Sigmoid colon (tissue), 7 donors: ENCODE measurements around the gene SKAP1. TPM values are rescaled to one million over a fixed set of nuclear protein-coding genes. Genes with fewer than 3 reads are reported as not detected.

ENCODE experiments used
- DNase-seq: peaks from one replicate; pipeline ENCODE4 v3.0.0-alpha.2; 2019
- H3K27ac ChIP-seq, 4 donors: fragments of 200-600 bp; sonication (generic); one replicate each; pipeline ENCODE4 v1.5.1; 2016 to 2019; ENCODE audit warnings: mild to moderate bottlenecking in 1 of 4
- H3K27me3 ChIP-seq, 3 donors: fragments of 200-600 bp; sonication (generic); one replicate each; pipeline ENCODE4 v1.5.1; 2019; ENCODE audit warnings: mild to moderate bottlenecking in 1 of 3
- H3K36me3 ChIP-seq, 4 donors: fragments of 200-600 bp; sonication (generic); one replicate each; pipeline ENCODE4 v1.5.1; 2016 to 2019
- H3K4me1 ChIP-seq, 4 donors: fragments of 200-600 bp; sonication (generic); one replicate each; pipeline ENCODE4 v1.5.1; 2017 to 2019
- H3K4me3 ChIP-seq, 4 donors: fragments of 200-600 bp; sonication (generic); one replicate each; pipeline ENCODE4 v1.5.1; 2017 to 2019; ENCODE audit warnings: mild to moderate bottlenecking in 2 of 4, moderate library complexity in 1 of 4
- H3K9me3 ChIP-seq, 4 donors: fragments of 200-600 bp in 3 of 4; sonication (generic) in 3 of 4; one replicate each; pipeline versions ENCODE4 v1.5.1 to v1.6.1; 2013 to 2019
- CTCF ChIP-seq, 4 experiments: fragments of 450-650 bp in 3 of 4; fragments of 200-600 bp in 1 of 4; IDR thresholded peaks; one replicate each; pipeline ENCODE4 v1.5.1; 2016 to 2019; ENCODE audit warnings: antibody characterized with exemption in 4 of 4, mild to moderate bottlenecking in 3 of 4, moderate library complexity in 2 of 4
- EP300 ChIP-seq, 4 donors: sonication (generic); formaldehyde crosslinking; IDR thresholded peaks; one replicate each; pipeline ENCODE4 v1.6.1; 2017; ENCODE audit warnings: antibody characterized with exemption in 4 of 4
- POLR2A ChIP-seq, 2 donors: fragments of 450-650 bp; IDR thresholded peaks; one replicate each; pipeline ENCODE4 v1.6.1; 2016; ENCODE audit warnings: antibody characterized with exemption in 2 of 2, mild to moderate bottlenecking in 2 of 2, moderate library complexity in 2 of 2
- POLR2AphosphoS5 ChIP-seq, 4 donors: sonication (generic); formaldehyde crosslinking; IDR thresholded peaks; one replicate each; pipeline ENCODE4 v1.6.1; 2017; ENCODE audit warnings: antibody characterized with exemption in 4 of 4
- WGBS, 2 donors: extraction: QIAGEN DNeasy Blood & Tissue Kit; methylation state at CpG; one replicate each; pipeline ENCODE4 v1.1.7; 2013; 5-methylcytosine and 5-hydroxymethylcytosine counted together
- intact Hi-C: fragments of 100-400 bp; cut with DNase I; formaldehyde crosslinking; loops from one replicate; pipeline ENCODE4 v1.15.1; 2023
- polyA plus RNA-seq, 3 donors: library from polyadenylated mRNA; stranded (reverse); fragments of 200-250 nt; gene quantifications; one replicate each; pipeline ENCODE4 v1.2.3, GENCODE V29; 2013
- total RNA-seq, 4 donors: library from RNA; depleted of rRNA; stranded (reverse); fragments of >200 nt; gene quantifications; one replicate each; pipeline ENCODE4 v1.1.0, GENCODE V29; 2016
- donor health status: healthy with polysubstance abuse.
- donor health status: Bipolar disorder and iron deficiency.
- donor health status: healthy.

SKAP1 gene
- total and polyA plus RNA-seq, 7 donors: 0.36 to 10.3 (median 1.4) TPM; not detected in 1

- H3K4me1 ChIP-seq: peaks cover 0 to 7% (median 6%) of the 10 kb centered on the region in 4 donors
- no peak overlapping the region for H3K27ac ChIP-seq
- 86 to 89% methylated on average over 4 of the region's 4 CpGs for WGBS, 2 donors
- TF ChIP-seq CTCF (IDR thresholded peaks at IDR 0.05) (no peak), EP300 (IDR thresholded peaks at IDR 0.05) (no peak), POLR2AphosphoS5 (IDR thresholded peaks at IDR 0.05) (no peak), POLR2A (IDR thresholded peaks at IDR 0.05) (no peak)
- H3K4me3 ChIP-seq: no peak overlapping the region
- H3K9me3 ChIP-seq: peaks cover 0 to 2% (median 0%) of the 10 kb centered on the region in 4 donors
- intact Hi-C loops: no loop called here
- H3K27me3 ChIP-seq: peaks cover 0 to 9% (median 0%) of the 10 kb centered on the region in 3 donors
- no peaks in the 10 kb centered on the region for H3K36me3 ChIP-seq
- no peak for DNase-seq
These were observed 29.2 kb upstream of the SKAP1 start for GRCh38 chr17:48459070-48459844.

- Histone ChIP-seq H3K9me3 (peaks cover 0 to 2% (median 0%) of the 10 kb centered on the region in 4 donors), H3K4me1 (peaks cover 0 to 7% (median 6%) of the 10 kb centered on the region in 4 donors), H3K4me3 (no peak overlapping the region), H3K27me3 (peaks cover 0 to 9% (median 0%) of the 10 kb centered on the region in 3 donors), H3K27ac (no peak overlapping the region), H3K36me3 (no peaks in the 10 kb centered on the region)
- intact Hi-C loops: no loop called here
- DNase-seq: peak; percentile 76
- TF ChIP-seq POLR2AphosphoS5 (IDR thresholded peaks at IDR 0.05): no peak
- TF ChIP-seq POLR2A (IDR thresholded peaks at IDR 0.05): no peak
- peak; percentile 63 to 94 (median 79) for TF ChIP-seq CTCF (IDR thresholded peaks at IDR 0.05)
- no peak for TF ChIP-seq EP300 (IDR thresholded peaks at IDR 0.05)
- WGBS, 2 donors: 13 to 19% methylated on average over 22 of the region's 22 CpGs
These were observed 27.2 kb upstream of the SKAP1 start for GRCh38 chr17:48457080-48457836.

- Histone ChIP-seq H3K36me3 (no peaks in the 10 kb centered on the region), H3K4me1 (peaks cover 0 to 7% (median 6%) of the 10 kb centered on the region in 4 donors), H3K27ac (no peak overlapping the region), H3K4me3 (no peak overlapping the region), H3K9me3 (peaks cover 0 to 2% (median 0%) of the 10 kb centered on the region in 4 donors), H3K27me3 (peaks cover 0 to 9% (median 0%) of the 10 kb centered on the region in 3 donors)
- TF ChIP-seq POLR2AphosphoS5 (IDR thresholded peaks at IDR 0.05) (no peak), EP300 (IDR thresholded peaks at IDR 0.05) (no peak), POLR2A (IDR thresholded peaks at IDR 0.05) (no peak), CTCF (IDR thresholded peaks at IDR 0.05) (no peak)
- intact Hi-C loops: no loop called here
- DNase-seq: no peak
- 18 to 50% methylated on average over 5 of the region's 5 CpGs for WGBS, 2 donors
These were observed 26.6 kb upstream of the SKAP1 start for GRCh38 chr17:48456589-48456988.

GRCh38 chr17:48455791-48456190, 25.8 kb upstream of the SKAP1 start:
- peaks cover 0 to 7% (median 6%) of the 10 kb centered on the region in 4 donors for H3K4me1 ChIP-seq
- no peak for TF ChIP-seq POLR2AphosphoS5 (IDR thresholded peaks at IDR 0.05)
- no peak for TF ChIP-seq POLR2A (IDR thresholded peaks at IDR 0.05)
- no peak for TF ChIP-seq CTCF (IDR thresholded peaks at IDR 0.05)
- TF ChIP-seq EP300 (IDR thresholded peaks at IDR 0.05): no peak
- no peaks in the 10 kb centered on the region for H3K36me3 ChIP-seq
- no peak for DNase-seq
- intact Hi-C loops: no loop called here
- peaks cover 0 to 2% (median 0%) of the 10 kb centered on the region in 4 donors for H3K9me3 ChIP-seq
- peaks cover 0 to 9% (median 0%) of the 10 kb centered on the region in 3 donors for H3K27me3 ChIP-seq
- no peak overlapping the region for H3K27ac ChIP-seq
- H3K4me3 ChIP-seq: no peak overlapping the region
